ENCODE data around the gene C4orf50.

Gene C4orf50

DNA sequence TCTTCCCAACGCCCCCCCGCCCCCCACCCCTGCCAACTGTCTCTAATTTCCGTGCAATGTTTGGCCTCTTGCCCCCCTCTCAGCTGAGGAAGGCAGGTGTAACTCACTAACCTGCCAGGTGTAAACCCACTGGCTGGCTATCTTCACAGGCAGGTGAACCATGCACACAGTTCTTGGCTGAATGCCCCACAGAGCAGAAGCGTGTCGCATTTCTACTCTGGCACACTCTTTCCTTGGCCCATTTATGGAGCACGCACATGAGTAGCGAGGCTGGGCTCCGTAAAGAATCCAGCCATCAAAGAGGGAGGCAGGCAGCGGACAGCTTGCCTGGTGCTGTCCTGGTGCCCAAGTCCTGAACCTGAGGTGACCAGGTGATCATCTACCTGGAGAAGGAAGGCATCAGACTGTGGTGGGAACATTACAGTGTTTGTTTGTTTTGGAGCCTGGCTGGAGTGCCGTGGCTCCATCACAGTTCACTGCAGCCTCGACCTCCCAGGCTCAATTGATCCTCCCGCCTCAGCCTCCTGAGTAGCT, 86.1 kb downstream of the C4orf50 start:
- TF ChIP-seq TAF1 (IDR thresholded peaks at IDR 0.05; ENCODE audit: borderline replicate concordance, insufficient read depth, low read length) (no peak), SIN3A (IDR thresholded peaks at IDR 0.05; ENCODE audit: borderline replicate concordance, insufficient read depth, low read length) (no peak), FOXP2 (optimal IDR thresholded peaks at IDR 0.05; ENCODE audit: borderline replicate concordance, extremely low read depth, extremely low read length, insufficient read depth) (no peak), POLR2AphosphoS5 (IDR thresholded peaks at IDR 0.05; ENCODE audit: low read depth, low read length) (no peak)
- TF ChIP-seq, protein P1, sequence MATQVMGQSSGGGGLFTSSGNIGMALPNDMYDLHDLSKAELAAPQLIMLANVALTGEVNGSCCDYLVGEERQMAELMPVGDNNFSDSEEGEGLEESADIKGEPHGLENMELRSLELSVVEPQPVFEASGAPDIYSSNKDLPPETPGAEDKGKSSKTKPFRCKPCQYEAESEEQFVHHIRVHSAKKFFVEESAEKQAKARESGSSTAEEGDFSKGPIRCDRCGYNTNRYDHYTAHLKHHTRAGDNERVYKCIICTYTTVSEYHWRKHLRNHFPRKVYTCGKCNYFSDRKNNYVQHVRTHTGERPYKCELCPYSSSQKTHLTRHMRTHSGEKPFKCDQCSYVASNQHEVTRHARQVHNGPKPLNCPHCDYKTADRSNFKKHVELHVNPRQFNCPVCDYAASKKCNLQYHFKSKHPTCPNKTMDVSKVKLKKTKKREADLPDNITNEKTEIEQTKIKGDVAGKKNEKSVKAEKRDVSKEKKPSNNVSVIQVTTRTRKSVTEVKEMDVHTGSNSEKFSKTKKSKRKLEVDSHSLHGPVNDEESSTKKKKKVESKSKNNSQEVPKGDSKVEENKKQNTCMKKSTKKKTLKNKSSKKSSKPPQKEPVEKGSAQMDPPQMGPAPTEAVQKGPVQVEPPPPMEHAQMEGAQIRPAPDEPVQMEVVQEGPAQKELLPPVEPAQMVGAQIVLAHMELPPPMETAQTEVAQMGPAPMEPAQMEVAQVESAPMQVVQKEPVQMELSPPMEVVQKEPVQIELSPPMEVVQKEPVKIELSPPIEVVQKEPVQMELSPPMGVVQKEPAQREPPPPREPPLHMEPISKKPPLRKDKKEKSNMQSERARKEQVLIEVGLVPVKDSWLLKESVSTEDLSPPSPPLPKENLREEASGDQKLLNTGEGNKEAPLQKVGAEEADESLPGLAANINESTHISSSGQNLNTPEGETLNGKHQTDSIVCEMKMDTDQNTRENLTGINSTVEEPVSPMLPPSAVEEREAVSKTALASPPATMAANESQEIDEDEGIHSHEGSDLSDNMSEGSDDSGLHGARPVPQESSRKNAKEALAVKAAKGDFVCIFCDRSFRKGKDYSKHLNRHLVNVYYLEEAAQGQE (IDR thresholded peaks at IDR 0.05; ENCODE audit: insufficient read depth in 1 of 2, low read depth in 2 of 2, low read length in 2 of 2), result no peak

DNA sequence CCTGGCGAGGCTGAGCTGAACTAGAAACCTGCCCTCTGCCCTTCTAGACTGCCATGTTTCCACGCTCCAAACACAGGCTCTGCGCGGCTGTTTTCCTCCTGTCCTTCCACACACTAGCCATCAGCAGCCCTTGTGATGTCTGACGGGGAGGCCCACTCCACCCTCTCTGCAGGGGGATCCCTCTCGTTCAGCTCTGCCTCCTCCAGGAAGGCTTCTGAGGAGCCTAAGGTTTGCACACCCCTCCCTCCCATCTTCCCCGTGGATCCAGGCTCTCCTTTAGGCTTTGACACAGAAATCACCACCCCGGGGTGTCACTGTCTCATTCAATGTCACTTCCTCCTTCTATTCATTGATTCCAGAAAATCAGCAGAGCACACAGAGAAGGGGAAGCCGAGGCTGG, 86.7 kb downstream of the C4orf50 start:
- TF ChIP-seq, protein P1 (IDR thresholded peaks at IDR 0.05; ENCODE audit: insufficient read depth in 1 of 2, low read depth in 2 of 2, low read length in 2 of 2), result no peak
- no peak for TF ChIP-seq FOXP2 (optimal IDR thresholded peaks at IDR 0.05; ENCODE audit: borderline replicate concordance, extremely low read depth, extremely low read length, insufficient read depth)
- no peak for TF ChIP-seq TAF1 (IDR thresholded peaks at IDR 0.05; ENCODE audit: borderline replicate concordance, insufficient read depth, low read length)
- TF ChIP-seq POLR2AphosphoS5 (IDR thresholded peaks at IDR 0.05; ENCODE audit: low read depth, low read length), result no peak
- TF ChIP-seq SIN3A (IDR thresholded peaks at IDR 0.05; ENCODE audit: borderline replicate concordance, insufficient read depth, low read length), result no peak

DNA sequence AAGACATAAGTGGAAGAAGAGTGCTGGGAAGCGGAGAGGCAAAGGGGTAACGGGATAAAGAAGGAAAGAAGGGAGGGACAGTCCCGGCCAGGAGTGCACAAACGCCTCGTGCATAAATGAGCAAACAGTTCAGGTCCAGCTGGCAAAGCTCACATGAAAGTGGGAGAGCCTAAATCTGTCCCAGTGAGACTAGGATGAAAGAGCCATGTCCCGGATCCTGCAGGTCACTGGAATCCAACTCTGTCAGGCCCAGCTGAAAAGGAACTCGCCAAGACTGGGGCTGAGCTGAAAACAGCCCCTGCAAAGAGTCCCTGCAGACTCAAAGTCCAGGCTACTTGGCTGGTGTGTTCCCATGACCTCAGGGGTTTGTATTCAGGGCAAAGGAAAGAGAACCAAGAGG, 87.4 kb downstream of the C4orf50 start:
- TF ChIP-seq SIN3A (IDR thresholded peaks at IDR 0.05; ENCODE audit: borderline replicate concordance, insufficient read depth, low read length), result no peak
- TF ChIP-seq FOXP2 (optimal IDR thresholded peaks at IDR 0.05; ENCODE audit: borderline replicate concordance, extremely low read depth, extremely low read length, insufficient read depth), result no peak
- TF ChIP-seq, protein P1 (IDR thresholded peaks at IDR 0.05; ENCODE audit: insufficient read depth in 1 of 2, low read depth in 2 of 2, low read length in 2 of 2), result no peak
- no peak for TF ChIP-seq TAF1 (IDR thresholded peaks at IDR 0.05; ENCODE audit: borderline replicate concordance, insufficient read depth, low read length)
- no peak for TF ChIP-seq POLR2AphosphoS5 (IDR thresholded peaks at IDR 0.05; ENCODE audit: low read depth, low read length)

DNA sequence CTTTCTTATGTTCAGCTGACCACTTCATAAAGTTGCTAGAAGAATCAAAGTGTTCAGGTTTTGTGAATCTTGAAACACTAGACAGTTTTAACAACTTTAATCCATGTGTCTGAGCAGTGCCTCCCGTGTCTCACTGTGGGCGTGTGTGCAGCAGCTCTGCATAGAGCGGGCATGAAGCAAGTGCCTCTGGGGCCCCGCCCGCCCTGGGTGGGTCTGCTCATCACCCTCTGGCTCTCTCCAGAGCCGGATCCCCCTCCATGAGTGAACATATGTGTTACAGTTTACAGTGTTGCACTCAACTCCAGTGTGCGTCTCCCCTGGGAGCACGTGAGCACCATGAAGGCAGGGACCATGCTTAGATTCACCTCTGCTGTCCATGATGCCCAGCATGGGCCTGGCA, 87.8 kb downstream of the C4orf50 start:
- TF ChIP-seq TAF1 (IDR thresholded peaks at IDR 0.05; ENCODE audit: borderline replicate concordance, insufficient read depth, low read length) (no peak), POLR2AphosphoS5 (IDR thresholded peaks at IDR 0.05; ENCODE audit: low read depth, low read length) (no peak), SIN3A (IDR thresholded peaks at IDR 0.05; ENCODE audit: borderline replicate concordance, insufficient read depth, low read length) (no peak), FOXP2 (optimal IDR thresholded peaks at IDR 0.05; ENCODE audit: borderline replicate concordance, extremely low read depth, extremely low read length, insufficient read depth) (no peak)
- TF ChIP-seq, protein P1 (IDR thresholded peaks at IDR 0.05; ENCODE audit: insufficient read depth in 1 of 2, low read depth in 2 of 2, low read length in 2 of 2), result no peak

Measured in PFSK-1 (cell line).